AG20443 (cell line): Measurements from ENCODE around the gene KDSR.

Experiments
- DNase-seq: peaks from one replicate; pipeline ENCODE4 v3.0.0; 2012; ENCODE audit warnings: low spot score, mixed read lengths

Gene KDSR

GRCh38 chr18:63284173-63284799 is 82.7 kb downstream of the KDSR start:
- DNase-seq = no peak

DNA sequence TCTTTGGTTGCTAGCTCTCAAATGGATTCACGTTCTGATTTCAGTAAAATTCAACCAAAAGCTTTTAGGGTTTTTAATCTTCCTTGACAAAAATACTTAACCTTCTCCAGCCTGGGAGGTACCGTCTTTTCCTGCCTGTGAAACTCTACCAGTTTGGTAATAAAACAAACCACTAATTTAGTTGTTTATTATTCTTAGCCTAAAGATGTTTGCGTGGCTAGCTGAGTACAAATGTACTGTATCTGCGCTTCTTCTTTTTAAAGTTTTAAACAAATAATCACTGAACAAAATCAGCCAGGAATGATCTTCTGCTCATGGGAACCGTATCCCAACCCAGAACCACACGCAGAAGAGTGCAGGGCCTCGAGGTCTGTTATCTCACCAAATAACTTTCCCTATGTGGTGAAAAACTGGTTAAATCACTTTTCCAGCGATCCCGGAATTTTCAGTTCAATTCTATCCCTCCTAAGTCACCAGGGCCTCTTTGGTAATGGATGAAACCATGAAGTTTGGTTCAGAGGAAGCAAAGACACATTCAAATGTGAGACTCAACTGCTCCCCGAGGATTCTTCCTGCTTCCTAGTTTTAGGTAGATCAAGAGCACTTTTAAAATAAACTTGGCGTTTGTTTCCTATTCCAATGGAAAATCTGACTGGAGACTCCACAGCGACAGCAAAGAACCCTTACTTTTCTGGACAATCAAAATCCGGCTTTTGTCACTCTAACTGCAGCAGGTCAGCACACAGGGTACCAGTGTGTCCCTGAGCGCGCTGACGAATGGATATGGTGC is 83.5 kb downstream of the KDSR start:
- DNase-seq = no peak

GRCh38 chr18:63282793-63283192 is 84.2 kb downstream of the KDSR start:
- no peak for DNase-seq
